ENCODE results near the gene THAP5.

GRCh38 chr7:108559253-108559652 lies 10.3 kb downstream of the THAP5 start:
- TF ChIP-seq IRF3 (IDR thresholded peaks at IDR 0.05; ENCODE audit: low read depth, low read length) (no peak), GATA2 (CRISPR knock-in tag; IDR thresholded peaks at IDR 0.05) (no peak), MXI1 (IDR thresholded peaks at IDR 0.05; ENCODE audit: low read depth, low read length) (no peak), CTCF (IDR thresholded peaks at IDR 0.05) (no peak), CHD2 (IDR thresholded peaks at IDR 0.05; ENCODE audit: low read length, partially characterized antibody) (no peak), POLR2AphosphoS5 (IDR thresholded peaks at IDR 0.05; ENCODE audit: low read depth, low read length) (no peak), SMC3 (IDR thresholded peaks at IDR 0.05; ENCODE audit: low read depth, low read length) (no peak), REST (IDR thresholded peaks at IDR 0.05; ENCODE audit: low read depth, low read length) (no peak), USF1 (IDR thresholded peaks at IDR 0.05; ENCODE audit: borderline replicate concordance, low read depth) (no peak), ELF1 (IDR thresholded peaks at IDR 0.05) (no peak), TEAD4 (IDR thresholded peaks at IDR 0.05; ENCODE audit: borderline replicate concordance, insufficient read depth) (no peak), RCOR1 (IDR thresholded peaks at IDR 0.05; ENCODE audit: low read length) (no peak)
